GM18517 (cell line): Measurements from ENCODE around the gene SLC9A9.
"Not testable (repeated sequence)": the region's sequence is repeated elsewhere in the genome, so short reads cannot be mapped to it uniquely, and the experiment has no call there.

Experiments used
- ATAC-seq: cut with Tn5 transposase; IDR thresholded peaks from one replicate; pipeline ENCODE4 v1.9.1; 2021; ENCODE audit warnings: mild to moderate bottlenecking, moderate library complexity; ENCODE audit not compliant: unreplicated experiment

The SLC9A9 gene

GRCh38 chr3:143699424-143699823 is 148.8 kb downstream of the SLC9A9 start:
- no peak for ATAC-seq

- ATAC-seq: no peak
These were observed 149.5 kb downstream of the SLC9A9 start for GRCh38 chr3:143698682-143699303.

- no peak for ATAC-seq
These were observed 150.3 kb downstream of the SLC9A9 start for GRCh38 chr3:143697975-143698374.

- ATAC-seq: not testable (repeated sequence)
These were observed 152.9 kb downstream of the SLC9A9 start for GRCh38 chr3:143695333-143695732.

- no peak for ATAC-seq
These were observed 154.8 kb downstream of the SLC9A9 start for GRCh38 chr3:143693506-143693905.

GRCh38 chr3:143686638-143687197 is 161.6 kb downstream of the SLC9A9 start:
- ATAC-seq: no peak

- ATAC-seq: no peak
These were observed 162.8 kb downstream of the SLC9A9 start for GRCh38 chr3:143685491-143685890.

- ATAC-seq: no peak
These were observed 170.8 kb downstream of the SLC9A9 start for GRCh38 chr3:143677430-143677829.

GRCh38 chr3:143676747-143677146 is 171.5 kb downstream of the SLC9A9 start:
- no peak for ATAC-seq

- ATAC-seq: no peak
These were observed 172.2 kb downstream of the SLC9A9 start for GRCh38 chr3:143676021-143676420.

- ATAC-seq: peak; percentile 50
These were observed 173.9 kb downstream of the SLC9A9 start for GRCh38 chr3:143674100-143674968.

- ATAC-seq: no peak
These were observed 175.7 kb downstream of the SLC9A9 start for GRCh38 chr3:143672396-143673165.

- no peak for ATAC-seq
These were observed 176.6 kb downstream of the SLC9A9 start for GRCh38 chr3:143671626-143672025.

GRCh38 chr3:143668924-143669790 is 179.1 kb downstream of the SLC9A9 start:
- peak; percentile 92 for ATAC-seq

GRCh38 chr3:143668385-143668784 is 179.9 kb downstream of the SLC9A9 start:
- no peak for ATAC-seq

GRCh38 chr3:143661677-143662076 is 186.6 kb downstream of the SLC9A9 start:
- ATAC-seq: no peak

- ATAC-seq: no peak
These were observed 189.4 kb downstream of the SLC9A9 start for GRCh38 chr3:143658861-143659260.

GRCh38 chr3:143658116-143658515 is 190.2 kb downstream of the SLC9A9 start:
- no peak for ATAC-seq

- no peak for ATAC-seq
These were observed 190.9 kb downstream of the SLC9A9 start for GRCh38 chr3:143657391-143657790.

- ATAC-seq: no peak
These were observed 193.4 kb downstream of the SLC9A9 start for GRCh38 chr3:143654906-143655305.
